GM18861 (cell line): ENCODE results near the gene ARGLU1.

ENCODE experiments used
- ATAC-seq: cut with Tn5 transposase; IDR thresholded peaks from one replicate; pipeline ENCODE4 v1.9.1; 2021; ENCODE audit not compliant: unreplicated experiment

ARGLU1 gene

DNA sequence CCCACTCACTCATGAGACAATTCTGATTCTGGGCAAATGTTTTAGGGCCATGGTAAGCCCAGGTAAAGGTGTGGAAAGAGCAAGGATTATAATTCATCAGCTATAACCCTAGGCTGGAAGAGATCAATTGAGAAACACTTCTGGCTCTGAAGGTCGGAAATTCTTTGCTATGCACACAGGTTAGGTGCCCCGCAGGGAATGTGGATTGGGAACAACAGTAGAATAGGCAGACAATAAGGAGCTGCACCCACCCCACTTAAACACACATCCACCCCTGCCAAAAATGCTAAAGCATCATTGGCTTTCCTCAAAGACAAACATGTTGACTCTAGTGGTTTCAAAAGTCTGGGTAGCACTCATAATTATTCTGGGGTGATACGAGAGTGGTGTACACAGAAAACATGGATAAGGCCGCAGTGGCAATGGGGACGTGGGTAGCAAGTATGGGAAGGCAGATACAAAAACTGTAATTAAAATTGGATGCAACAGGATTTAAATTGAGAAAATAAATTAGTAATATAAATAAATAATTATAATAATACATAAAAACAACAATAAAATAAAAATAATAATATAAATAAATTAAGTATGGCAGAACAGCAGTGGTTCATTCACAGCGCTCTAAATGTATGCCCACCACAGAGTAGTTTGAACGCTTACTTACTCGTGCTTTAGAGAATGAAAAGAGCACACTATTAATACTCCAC, 41.0 kb downstream of the ARGLU1 start:
- ATAC-seq: no peak

DNA sequence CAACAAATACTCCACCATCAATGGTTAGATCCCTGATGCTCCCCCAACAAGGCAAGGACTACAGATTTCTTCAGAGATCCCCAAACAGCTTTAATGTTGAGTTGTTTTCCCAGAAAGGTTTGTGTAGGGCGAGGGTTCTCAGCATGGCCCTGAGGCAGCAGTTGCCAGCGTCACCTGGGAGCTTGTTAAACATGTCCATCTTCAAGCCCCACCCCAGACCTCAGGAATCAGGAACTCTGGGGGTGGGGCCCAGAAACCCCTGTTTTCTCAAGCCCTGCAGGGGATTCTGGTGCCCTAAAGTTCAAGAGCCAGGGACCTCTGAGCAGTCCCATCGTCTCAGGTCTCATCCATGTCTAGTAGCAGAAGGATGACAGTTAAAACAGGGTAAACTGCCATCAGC, 42.1 kb downstream of the ARGLU1 start:
- no peak for ATAC-seq

DNA sequence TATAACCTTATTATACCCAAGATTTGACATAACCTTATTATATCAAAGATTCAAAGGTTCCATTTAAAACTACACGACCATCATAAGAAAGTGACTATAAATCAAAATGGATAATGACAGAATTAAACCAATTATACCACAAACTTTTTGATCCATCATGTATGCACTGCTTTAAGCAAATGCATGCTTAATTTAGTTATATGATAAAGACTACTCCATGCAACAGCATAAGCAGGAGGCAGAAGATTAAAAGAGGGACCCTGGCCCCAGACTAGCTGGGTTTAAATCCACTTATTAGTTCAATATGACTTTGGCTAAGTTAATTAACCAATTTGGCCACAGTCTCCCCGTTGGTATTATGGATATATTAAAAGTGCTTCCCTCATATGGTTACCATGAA, 43.8 kb downstream of the ARGLU1 start:
- ATAC-seq: no peak

DNA sequence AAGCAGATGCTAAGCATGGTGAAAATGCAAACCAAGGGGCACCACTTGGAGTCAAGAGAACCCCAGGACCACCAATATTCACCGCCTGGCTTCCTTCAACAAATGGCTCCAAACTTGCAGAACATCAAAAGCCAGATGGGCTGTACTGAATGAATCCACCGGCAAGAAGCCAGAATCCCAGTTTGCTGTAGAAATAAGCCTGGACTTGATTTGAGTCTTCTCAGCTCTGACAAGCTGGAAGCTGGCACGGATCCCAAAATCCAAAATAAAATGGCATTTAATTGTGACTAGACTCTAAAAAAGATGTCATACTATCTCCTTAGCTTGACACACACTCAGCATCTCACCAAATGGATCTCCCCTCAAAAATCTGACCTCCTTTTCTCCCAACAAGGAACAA, 44.4 kb downstream of the ARGLU1 start:
- no peak for ATAC-seq

DNA sequence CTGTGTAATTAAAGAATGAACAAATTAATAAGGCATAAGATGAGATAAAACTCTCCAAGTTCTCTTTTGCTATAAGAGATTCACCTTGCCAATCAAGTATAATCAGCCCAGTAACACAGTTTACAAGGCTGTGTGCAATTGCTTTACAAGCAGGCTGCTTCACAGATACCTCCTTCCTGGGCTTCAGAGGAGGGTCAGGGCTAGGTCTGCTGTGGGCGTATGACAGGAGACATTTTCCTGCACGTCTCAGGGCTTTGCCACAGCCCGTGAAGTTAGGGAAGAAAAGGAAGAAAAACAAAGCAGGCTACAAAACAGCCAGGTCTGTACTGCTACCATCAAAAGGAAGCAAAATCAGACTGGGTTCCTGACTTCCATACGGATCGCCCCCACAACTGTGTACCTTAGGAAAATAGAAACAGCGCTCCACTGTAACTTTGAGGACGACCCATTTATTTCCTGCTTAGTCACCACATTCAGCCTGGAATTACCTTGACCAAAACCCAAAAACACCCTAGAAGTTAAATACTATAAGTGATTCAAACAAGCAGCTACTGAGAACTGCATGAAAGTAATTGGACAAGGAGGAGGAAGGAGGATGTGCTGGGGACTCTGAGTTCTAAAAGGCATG, 44.9 kb downstream of the ARGLU1 start:
- no peak for ATAC-seq

DNA sequence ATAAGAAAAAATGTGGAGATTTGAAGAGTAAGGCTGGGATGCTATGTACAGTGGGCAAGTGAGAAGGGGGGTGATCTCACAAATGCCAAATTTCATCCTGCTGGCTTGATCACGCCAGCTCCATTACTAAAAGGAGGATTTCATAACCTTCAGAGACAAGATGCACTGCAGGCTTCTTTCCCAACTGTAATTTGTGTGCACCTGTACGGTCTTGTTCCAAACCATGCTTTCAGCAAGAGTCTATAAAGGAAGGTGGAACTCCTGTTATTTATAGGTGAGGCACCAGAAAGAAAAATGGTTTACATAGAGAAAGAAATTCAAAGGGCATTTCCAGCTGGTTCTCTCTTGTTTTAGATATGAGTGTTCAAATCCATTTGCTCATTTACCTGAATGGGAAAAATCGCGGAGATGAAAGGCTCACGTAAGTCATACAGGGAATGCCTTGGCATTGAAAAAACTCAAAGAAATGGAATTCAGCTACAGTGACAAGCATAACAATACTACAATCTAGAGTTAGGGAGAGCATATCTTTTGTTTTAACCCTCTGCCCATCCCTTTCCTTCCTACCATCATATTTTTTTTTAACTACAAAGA, 45.7 kb downstream of the ARGLU1 start:
- ATAC-seq: no peak

DNA sequence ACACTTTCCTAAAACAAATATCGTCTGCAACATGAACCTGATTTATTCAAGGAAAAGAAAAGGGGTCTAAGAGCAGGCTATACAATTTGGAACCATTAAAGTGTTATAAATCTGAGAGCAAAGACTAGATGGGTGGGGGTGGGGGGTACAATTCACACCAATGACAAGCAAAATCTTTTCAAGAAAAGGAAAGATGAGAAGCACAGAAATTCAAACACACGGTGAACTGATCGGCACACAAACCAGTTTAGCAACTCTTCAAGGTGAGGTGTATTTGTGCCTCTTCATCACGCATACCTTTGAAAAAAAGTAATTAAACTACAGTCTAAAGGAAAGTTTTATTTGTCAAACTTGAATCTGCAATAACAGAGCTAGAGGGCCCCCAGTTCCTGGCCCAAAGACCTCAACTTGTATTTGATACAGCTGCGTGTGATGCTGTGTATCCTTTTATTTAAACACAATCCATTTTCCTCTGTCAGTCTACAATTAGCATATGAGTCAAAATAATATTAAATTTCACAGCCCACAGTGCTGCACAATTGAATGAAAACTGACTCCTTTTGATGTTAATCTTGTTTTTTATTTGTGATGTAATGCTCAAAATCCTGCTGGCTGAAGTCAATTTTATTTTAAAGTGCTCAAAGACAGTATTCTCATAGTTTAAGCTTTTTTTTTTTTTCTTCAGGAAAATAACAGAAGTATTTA, 46.7 kb downstream of the ARGLU1 start:
- no peak for ATAC-seq

DNA sequence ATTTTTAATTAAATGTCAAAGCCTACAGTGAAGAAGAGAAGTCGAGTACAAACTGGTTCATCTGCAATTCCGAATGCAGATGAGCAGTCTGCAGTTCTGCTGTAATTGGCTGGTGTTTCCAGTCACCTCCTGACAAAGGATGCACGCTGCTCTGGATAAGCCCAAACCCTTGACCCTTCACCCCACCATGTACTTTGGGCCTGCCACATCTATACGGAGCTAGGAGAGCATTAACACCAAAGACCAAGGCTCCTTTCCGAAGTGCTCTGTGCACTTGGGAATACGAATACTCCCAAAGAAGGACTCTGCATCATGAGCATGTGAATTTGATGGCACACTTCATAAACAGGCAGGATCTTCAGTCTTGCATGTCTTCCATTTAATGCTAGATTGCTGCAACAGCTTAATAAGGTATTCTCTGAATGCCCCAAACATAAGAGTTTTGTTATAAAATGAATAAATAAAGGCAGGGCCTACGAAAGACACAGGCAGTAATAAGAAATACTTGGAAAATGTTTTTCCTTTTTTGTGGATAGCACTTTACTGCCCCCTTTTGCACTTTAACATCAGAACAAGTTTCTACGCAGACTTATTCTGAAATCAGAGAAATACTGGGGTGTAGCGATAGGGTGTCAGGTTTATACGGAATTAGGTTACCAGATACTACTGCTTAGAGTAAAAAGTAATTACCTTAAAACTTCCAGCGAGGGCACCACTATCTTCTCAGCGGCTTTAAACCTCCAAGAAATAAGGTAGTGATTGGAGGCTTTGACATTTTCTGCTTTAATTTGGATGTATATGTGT, 47.5 kb downstream of the ARGLU1 start:
- ATAC-seq: no peak

DNA sequence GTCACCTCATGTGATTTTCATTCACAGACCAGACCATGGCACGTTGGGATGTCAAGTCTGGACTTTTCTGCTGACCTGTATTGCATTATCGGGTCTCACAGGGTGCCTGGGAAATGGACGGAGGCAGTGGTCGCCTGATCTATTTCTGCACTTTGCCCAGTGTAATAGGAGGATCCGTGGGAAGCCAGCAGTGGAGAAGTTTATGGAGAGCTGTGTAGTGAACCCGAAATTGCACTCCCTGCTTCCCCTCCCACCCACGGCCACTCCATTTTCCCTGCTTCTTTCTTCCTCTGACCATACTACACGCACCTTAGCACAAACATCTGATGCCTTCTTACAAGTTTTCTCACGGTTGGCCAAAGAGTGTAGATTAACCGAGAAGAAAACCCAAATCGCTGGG, 49.4 kb downstream of the ARGLU1 start:
- ATAC-seq: no peak

DNA sequence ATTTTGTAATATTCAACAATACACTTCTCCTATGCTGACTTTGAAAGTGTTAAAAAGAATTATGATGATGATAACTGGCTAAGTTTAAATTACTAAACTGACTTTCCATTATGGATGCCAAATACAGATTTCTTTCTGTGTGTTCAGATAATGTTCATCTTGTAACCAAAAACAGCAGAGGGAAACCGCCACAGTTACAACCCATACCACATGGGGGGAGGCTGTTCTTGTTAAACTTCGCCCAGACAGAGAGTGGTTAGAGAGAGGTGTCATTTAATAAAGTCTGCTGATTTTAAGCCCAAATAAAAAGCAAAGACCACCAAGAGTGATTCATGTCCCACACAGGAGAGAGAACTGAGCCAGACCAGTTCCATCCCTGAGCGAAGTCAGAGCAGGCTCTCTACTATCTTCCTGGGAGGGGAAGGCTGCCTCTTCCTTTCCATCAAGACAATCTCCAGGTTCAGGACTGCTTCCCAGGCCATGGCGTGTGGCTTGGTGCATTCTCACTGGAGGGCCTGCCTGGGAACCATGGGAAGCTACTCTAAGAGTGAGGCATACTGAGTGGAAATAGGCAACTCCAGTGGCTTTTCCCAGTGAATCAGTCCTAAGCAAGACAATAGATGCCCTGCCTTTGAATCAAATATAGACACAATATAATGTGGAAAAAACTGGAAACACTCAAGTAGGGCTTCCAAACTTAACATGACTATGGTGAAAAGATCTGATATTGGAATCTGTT, 50.7 kb downstream of the ARGLU1 start:
- no peak for ATAC-seq

DNA sequence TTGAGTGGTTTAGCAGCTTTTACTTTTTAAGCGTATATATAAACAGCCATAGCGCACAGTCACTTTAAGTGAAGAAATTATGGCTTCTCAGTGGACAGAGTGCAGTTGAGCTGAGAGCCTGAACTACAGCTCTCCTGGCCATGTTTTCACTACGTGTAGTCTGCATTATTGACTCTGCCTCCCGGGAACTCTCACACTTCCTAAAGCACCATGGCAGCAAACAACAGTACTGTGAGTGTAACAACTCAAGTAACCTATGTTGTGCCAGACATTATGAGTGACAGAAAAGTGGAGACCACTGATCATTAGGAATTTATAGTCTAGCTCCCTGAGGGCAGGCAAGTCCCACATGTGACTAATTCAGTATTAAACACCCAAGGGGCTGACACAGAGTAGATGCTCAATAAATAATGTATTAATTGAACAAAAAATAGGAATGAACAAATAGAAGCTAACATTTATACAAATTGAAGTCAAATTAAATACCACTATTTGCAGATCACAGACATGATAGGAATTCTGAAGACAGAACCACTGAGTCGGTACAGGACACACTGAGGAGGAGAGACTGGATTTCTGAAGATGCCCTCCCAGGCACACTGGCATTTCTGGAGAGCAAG, 52.2 kb downstream of the ARGLU1 start:
- ATAC-seq: no peak

DNA sequence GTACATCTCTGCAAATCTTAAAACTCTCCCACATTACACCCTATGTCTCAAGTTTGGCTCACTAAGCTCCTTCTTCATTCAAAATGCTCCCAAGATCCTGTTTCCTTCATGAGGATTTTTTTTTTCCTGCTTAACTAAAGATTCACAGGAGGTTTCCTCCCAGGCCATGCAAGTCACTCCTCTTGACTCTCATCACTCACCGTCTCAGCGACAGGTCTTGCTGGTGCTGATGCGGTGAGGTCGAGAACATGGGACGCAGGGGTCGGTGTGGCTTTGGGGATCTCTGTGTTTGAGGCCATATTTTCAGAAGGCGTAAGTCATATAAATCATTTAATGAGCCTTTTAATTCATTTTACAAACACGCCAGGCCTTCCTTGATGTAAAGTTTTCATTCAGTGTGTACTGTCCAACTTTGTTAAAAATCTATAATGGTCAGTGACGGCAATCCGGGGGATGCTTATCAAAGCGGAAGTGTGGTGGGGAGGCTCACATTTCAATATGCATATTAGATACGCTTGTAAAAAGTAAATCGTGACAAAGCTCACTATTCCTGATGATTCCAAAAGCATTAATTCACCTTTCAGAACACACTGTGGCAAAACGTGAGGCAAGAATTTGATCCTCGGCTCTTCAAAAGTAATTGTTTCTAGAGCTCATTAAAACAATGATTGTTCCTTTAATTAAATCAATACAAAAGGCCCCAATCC, 52.9 kb downstream of the ARGLU1 start:
- no peak for ATAC-seq

DNA sequence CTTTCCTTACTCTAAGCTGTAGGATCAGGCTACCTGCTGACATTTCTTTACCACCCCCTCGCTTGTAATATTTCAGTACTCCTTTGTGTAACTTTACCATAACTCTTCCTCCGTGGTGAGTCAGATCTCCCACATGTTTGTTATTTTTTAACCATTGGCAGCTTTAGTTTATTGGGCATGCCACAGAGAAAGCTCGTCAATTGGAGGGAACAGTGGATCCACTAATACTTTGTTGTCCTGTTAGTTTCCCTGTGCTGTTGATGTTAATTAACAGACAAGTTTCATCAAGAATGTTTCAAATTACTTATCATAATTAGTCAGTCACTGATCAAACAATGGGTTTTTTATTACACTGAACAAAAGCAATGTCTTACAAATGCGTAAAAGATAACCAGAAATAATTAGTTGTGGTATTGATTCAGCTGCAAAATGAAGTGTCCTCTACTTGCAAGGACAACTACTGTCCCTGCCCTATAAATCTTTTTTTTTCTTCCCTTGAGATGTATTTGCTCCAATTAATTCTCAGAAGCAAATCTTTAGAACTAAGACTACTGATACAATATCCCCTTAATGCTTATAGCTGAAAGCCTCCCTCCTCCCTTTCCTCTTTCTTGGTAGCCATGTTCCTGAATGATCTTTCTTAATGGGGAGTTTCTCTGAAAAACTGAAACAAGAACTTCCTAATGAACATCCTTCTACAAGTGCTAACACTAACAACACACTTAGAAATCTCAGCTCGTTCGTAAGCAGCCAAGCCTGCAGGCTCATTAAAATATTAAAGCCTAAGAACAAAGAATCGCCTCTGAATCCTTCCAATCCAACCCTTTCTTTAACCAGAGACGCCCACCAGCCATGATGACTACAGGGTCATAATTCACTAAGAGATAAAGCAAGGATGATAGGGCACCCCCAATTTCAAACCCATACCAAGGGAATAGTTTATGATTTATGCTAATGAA, 54.6 kb downstream of the ARGLU1 start:
- ATAC-seq: no peak

DNA sequence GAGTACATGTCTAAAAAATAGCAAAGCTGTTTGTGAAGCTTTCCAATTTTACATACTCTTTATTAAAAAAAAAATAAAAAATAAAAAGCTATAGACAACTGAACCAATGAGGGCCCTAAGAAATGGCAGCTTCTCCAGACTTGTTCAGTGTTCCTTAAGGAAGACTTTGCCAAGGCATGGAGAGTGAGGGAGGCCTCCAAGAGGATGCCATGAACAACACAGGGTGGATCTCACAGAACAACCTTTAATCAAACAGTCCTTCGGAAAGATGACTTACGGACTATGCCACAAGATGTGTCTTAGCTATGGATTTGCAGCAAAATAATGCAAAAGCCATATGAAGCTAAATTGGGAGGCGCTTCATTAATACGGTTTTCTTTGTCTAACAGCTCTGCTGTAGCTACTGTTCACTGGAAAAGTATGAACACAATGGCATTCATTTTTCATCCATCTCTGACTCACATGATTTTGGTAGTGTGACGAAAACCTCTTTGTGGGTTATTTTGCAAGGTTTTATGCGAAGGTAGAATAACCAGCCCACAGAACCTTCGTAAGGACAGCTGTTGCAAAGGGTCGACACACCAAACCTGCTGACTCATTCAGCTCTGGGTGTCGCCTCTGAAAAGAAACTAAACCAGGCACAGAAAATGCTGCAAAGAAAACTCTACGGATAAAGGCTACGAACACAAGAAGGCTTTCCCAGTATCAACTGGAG, 60.2 kb downstream of the ARGLU1 start:
- no peak for ATAC-seq

DNA sequence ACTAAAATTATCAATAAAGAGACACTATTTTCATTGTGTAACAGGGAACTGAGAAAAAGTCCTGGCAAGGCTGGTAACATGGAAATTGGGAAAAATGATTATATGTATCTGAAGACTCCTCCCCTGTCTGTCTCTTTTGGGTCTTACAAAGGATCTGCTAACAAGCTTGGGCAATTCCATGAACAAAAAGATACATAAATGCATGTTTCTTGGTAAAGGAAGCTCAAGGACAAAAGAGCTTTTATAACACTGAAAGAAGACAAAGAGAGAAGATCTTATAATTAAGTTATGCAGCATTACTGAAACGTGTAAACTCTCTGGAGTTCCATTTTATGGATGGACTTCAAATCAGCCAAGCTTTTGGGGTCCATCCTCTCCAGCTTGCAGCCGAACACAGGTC, 61.7 kb downstream of the ARGLU1 start:
- no peak for ATAC-seq

DNA sequence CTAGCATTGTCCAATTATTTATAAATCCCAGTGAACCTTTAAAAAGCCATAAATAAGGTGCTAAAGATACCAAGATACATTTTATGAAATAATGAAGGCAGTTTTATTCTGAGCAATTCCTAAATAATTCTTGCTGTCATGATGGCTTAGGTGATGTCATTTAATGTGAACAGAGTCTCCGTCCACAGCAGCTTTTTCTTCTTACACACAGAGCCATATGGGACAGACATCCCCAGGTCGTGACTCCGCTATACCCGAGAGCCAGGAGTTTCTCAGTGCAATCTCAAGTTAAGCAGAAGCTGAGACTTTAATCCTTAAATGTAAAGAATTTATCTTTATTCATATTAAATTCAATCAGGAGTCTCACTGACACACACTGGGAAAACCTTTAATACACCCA, 62.2 kb downstream of the ARGLU1 start:
- no peak for ATAC-seq

DNA sequence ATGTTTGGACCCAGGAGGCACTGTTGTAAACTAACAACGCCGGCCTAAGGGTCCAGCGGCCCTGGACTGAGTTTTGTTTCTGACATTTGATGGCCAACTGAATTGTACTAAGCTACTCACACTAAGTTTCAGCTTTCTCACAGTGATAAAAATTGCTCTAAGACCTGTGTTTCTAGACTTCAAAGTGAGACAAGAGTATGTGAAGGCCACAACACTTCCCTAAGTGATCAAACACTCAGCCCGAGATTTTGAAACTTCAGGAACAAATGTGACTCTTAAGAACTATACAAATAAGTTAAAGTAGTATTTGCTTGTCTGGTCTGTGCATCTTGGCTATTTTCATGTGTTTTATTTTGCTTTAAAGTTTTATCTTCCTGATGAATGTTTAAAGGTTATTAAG, 62.6 kb downstream of the ARGLU1 start:
- no peak for ATAC-seq
